Activated CD4-positive, CD25-positive, alpha-beta regulatory T cell (primary cell): ENCODE results near the gene DERL3.
"Not testable (repeated sequence)": the region's sequence is repeated elsewhere in the genome, so short reads cannot be mapped to it uniquely, and the experiment has no call there.

ENCODE experiments used
- DNase-seq, 4 experiments: peaks; one replicate each; lab custom pipeline; 2025; lab: John Stamatoyannopoulos, UW

DERL3 gene

GRCh38 chr22:23838681-23839468 lies at the start of gene DERL3:
TSS of gene DERL3 (minus strand) at chr22:23839006. CDS start at chr22:23838987, 19 bp downstream.
- peak; percentile 91 to 97 (median 93) for DNase-seq

- no peak for DNase-seq
Measured at GRCh38 chr22:23884140-23884539, 45.3 kb upstream of the DERL3 start.

GRCh38 chr22:23883658-23884057 lies 44.9 kb upstream of the DERL3 start:
- DNase-seq: no peak

- no peak for DNase-seq
Measured at GRCh38 chr22:23882370-23882769, 43.6 kb upstream of the DERL3 start.

GRCh38 chr22:23878219-23878618 lies 39.4 kb upstream of the DERL3 start:
- DNase-seq: no peak

- no peak for DNase-seq
Measured at GRCh38 chr22:23877566-23877965, 38.8 kb upstream of the DERL3 start.

GRCh38 chr22:23875801-23876200 lies 37.0 kb upstream of the DERL3 start:
- DNase-seq: no peak

- no peak for DNase-seq
Measured at GRCh38 chr22:23874871-23875270, 36.1 kb upstream of the DERL3 start.

GRCh38 chr22:23868580-23868979 lies 29.8 kb upstream of the DERL3 start:
- no peak for DNase-seq

GRCh38 chr22:23864499-23865154 lies 25.8 kb upstream of the DERL3 start:
- not testable (repeated sequence) for DNase-seq

- DNase-seq: no peak
Measured at GRCh38 chr22:23862103-23862502, 23.3 kb upstream of the DERL3 start.

- not testable (repeated sequence) for DNase-seq
Measured at GRCh38 chr22:23860187-23860586, 21.4 kb upstream of the DERL3 start.

- DNase-seq: no peak
Measured at GRCh38 chr22:23859201-23859600, 20.4 kb upstream of the DERL3 start.

GRCh38 chr22:23858484-23858815 lies 19.6 kb upstream of the DERL3 start:
- no peak for DNase-seq

GRCh38 chr22:23857606-23858483 lies 19.0 kb upstream of the DERL3 start, which contains the start of gene SLC2A11:
TSS of gene SLC2A11 (plus strand) at chr22:23857875. CDS start at chr22:23858000, 125 bp downstream.
- DNase-seq: peak; percentile 71 to 84 (median 83)

- DNase-seq: no peak
Measured at GRCh38 chr22:23856721-23857605, 18.2 kb upstream of the DERL3 start.

- DNase-seq: no peak
Measured at GRCh38 chr22:23850136-23850611, 11.4 kb upstream of the DERL3 start.

GRCh38 chr22:23849009-23850006 lies 10.5 kb upstream of the DERL3 start:
- peak; percentile 68 to 81 (median 76) for DNase-seq

- DNase-seq: no peak
Measured at GRCh38 chr22:23847991-23848864, 9.4 kb upstream of the DERL3 start.
